EL (cell line): ENCODE results near the gene PHLDA3.

ENCODE experiments used
- DNase-seq: peaks from one replicate; pipeline ENCODE4 v3.0.0-alpha.2; 2016

Gene PHLDA3

GRCh38 chr1:201468844-201469644, at the start of gene PHLDA3:
Gene PHLDA3 (minus strand): TSS chr1:201469188. CDS start chr1:201468786, 402 bp downstream.
- DNase-seq: peak; percentile 91

- DNase-seq: no peak
These were observed 49.1 kb upstream of the PHLDA3 start for GRCh38 chr1:201518071-201518470.

GRCh38 chr1:201517631-201518030, 48.6 kb upstream of the PHLDA3 start:
- peak; percentile 34 for DNase-seq

- DNase-seq: no peak
These were observed 47.6 kb upstream of the PHLDA3 start for GRCh38 chr1:201516511-201517127.

- no peak for DNase-seq
These were observed 46.9 kb upstream of the PHLDA3 start for GRCh38 chr1:201515895-201516294.

GRCh38 chr1:201515062-201515750, 46.2 kb upstream of the PHLDA3 start:
- DNase-seq: no peak

GRCh38 chr1:201514466-201514865, 45.5 kb upstream of the PHLDA3 start:
- DNase-seq: no peak

GRCh38 chr1:201513498-201514243, 44.7 kb upstream of the PHLDA3 start:
- DNase-seq: no peak

GRCh38 chr1:201511941-201512539, 43.1 kb upstream of the PHLDA3 start:
- DNase-seq: no peak

- no peak for DNase-seq
These were observed 42.5 kb upstream of the PHLDA3 start for GRCh38 chr1:201511396-201511940.

- DNase-seq: no peak
These were observed 41.7 kb upstream of the PHLDA3 start for GRCh38 chr1:201510734-201511133.

GRCh38 chr1:201509601-201510374, 40.8 kb upstream of the PHLDA3 start:
- no peak for DNase-seq

GRCh38 chr1:201508809-201509208, 39.8 kb upstream of the PHLDA3 start:
- peak; percentile 78 for DNase-seq

- DNase-seq: no peak
These were observed 38.3 kb upstream of the PHLDA3 start for GRCh38 chr1:201507360-201507675.

GRCh38 chr1:201506557-201507359, 37.8 kb upstream of the PHLDA3 start, which contains the start of gene CSRP1:
Gene CSRP1 (minus strand): TSS chr1:201507123. CDS start chr1:201496303, 10,820 bp downstream.
- DNase-seq: peak; percentile 88

- no peak for DNase-seq
These were observed 37.1 kb upstream of the PHLDA3 start for GRCh38 chr1:201506092-201506491.

GRCh38 chr1:201505503-201505890, 36.5 kb upstream of the PHLDA3 start:
- peak; percentile 85 for DNase-seq

GRCh38 chr1:201504799-201505502, 36.0 kb upstream of the PHLDA3 start:
- DNase-seq: no peak

GRCh38 chr1:201504179-201504631, 35.2 kb upstream of the PHLDA3 start:
- DNase-seq: peak; percentile 35
